IPS DF 6.9 (cell line): Measurements from ENCODE around the gene MAGEB3.
"Not testable (repeated sequence)": the region's sequence is repeated elsewhere in the genome, so short reads cannot be mapped to it uniquely, and the experiment has no call there.

Experiments
- DNase-seq: peaks from one replicate; pipeline ENCODE4 v3.0.0-alpha.2; 2013; ENCODE audit warnings: low read depth, low spot score
- H3K27ac ChIP-seq: one replicate; pipeline ENCODE4 v1.5.1; 2013; ENCODE audit warnings: low read length, control low read depth
- H3K27me3 ChIP-seq: 2 replicates; pipeline ENCODE4 v1.6.1; 2013; ENCODE audit warnings: mild to moderate bottlenecking, low read length; ENCODE audit not compliant: control insufficient read depth, insufficient read depth
- H3K36me3 ChIP-seq: 2 replicates; pipeline ENCODE4 v1.6.1; 2013; ENCODE audit warnings: low read length; ENCODE audit not compliant: control insufficient read depth, insufficient read depth
- H3K4me1 ChIP-seq: 2 replicates; pipeline ENCODE4 v1.6.1; 2013; ENCODE audit warnings: low read length; ENCODE audit not compliant: control insufficient read depth, insufficient read depth
- H3K4me3 ChIP-seq: 2 replicates; pipeline ENCODE4 v1.5.1; 2013; ENCODE audit warnings: mild to moderate bottlenecking, low read length
- H3K9me3 ChIP-seq: 2 replicates; pipeline ENCODE4 v1.6.1; 2013; ENCODE audit warnings: low read length, inconsistent platforms; ENCODE audit not compliant: control insufficient read depth, insufficient read depth
- WGBS: extraction: QIAGEN DNeasy Blood & Tissue Kit; methylation state at CpG from one replicate; pipeline ENCODE4 v1.1.7; 2013; ENCODE audit warnings: mixed read lengths, missing lambda C conversion rate; ENCODE audit not compliant: insufficient read length, insufficient coverage; 5-methylcytosine and 5-hydroxymethylcytosine counted together

Gene MAGEB3, protein sequence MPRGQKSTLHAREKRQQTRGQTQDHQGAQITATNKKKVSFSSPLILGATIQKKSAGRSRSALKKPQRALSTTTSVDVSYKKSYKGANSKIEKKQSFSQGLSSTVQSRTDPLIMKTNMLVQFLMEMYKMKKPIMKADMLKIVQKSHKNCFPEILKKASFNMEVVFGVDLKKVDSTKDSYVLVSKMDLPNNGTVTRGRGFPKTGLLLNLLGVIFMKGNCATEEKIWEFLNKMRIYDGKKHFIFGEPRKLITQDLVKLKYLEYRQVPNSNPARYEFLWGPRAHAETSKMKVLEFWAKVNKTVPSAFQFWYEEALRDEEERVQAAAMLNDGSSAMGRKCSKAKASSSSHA

DNA sequence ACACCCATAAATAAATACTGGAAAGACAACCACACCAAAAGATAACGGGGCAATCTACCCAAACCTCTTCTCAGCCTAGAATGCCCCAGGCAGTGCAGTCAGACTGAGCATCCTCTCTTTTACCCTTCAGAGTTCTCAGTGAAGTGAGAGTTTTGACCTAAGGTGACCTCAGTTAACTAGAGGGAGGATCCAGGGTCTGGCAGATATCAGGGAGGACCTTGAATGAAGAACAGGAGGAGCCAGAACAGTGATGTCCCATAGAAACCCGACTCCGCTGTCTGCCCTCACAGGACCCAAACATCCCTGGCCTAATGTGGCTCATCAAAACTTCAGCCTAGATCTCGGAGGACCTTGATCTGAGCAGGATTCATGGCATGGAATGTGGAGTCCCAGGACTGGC lies at the start of gene MAGEB3:
MAGEB3 (plus strand) TSS at position 263 of the 400 bp plus-strand sequence. CDS start 5,268 bp downstream, outside the sequence.
- Histone ChIP-seq H3K36me3 (no peaks in the 10 kb centered on the region), H3K4me3 (no peak within 1 kb of the TSS), H3K27ac (no peak within 1 kb of the TSS), H3K9me3 (no peaks in the 10 kb centered on the region), H3K4me1 (no peaks in the 10 kb centered on the region), H3K27me3 (no peaks in the 10 kb centered on the region)
- no CpG with 5 or more reads among the region's 4 CpGs for WGBS
- DNase-seq, result no peak

DNA sequence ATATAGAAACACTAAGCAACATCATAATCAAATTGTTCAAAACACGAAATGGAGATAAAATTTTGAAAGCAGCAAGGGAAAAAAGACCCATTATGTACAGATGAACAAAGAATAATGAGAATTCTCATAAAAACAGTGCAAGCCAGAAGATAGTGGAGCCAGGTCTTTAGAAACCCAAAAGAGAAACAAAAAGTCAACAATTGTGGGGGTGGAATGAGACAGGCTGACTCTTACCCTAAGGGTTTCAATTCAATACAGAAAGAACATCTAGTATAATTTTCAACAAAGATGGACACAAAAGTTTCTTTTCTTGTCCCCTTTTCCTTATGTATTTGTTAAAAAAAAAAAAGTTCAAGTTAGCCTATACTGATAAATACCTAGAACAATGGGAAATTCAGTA lies 49.1 kb upstream of the MAGEB3 start:
- Histone ChIP-seq H3K36me3 (no peaks in the 10 kb centered on the region), H3K4me1 (no peaks in the 10 kb centered on the region), H3K4me3 (no peak overlapping the region), H3K27ac (no peak overlapping the region), H3K9me3 (no peaks in the 10 kb centered on the region), H3K27me3 (no peaks in the 10 kb centered on the region)
- no peak for DNase-seq
- no CpG with 5 or more reads among the region's 1 CpG for WGBS

DNA sequence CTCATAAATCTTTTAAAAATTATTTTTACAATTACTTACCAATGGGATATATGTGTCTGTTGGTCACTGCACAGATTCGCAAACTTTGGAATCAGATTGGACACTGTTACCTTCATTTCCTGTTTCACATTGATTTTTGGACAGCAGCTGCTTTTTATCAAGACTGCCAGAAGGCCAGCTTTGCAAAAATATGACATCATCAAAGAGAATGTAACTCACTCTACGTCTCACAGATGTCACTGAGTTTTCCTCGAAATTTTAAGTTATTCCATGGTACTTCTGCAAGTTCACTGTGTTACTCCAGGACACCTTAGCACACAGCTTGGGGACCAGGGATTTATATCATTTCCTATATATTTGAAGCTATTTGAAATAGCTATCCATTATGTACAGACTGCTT lies 46.9 kb upstream of the MAGEB3 start:
- Histone ChIP-seq H3K27ac (no peak overlapping the region), H3K4me1 (no peaks in the 10 kb centered on the region), H3K27me3 (no peaks in the 10 kb centered on the region), H3K9me3 (no peaks in the 10 kb centered on the region), H3K4me3 (no peak overlapping the region), H3K36me3 (no peaks in the 10 kb centered on the region)
- no CpG with 5 or more reads among the region's 3 CpGs for WGBS
- DNase-seq, result no peak

DNA sequence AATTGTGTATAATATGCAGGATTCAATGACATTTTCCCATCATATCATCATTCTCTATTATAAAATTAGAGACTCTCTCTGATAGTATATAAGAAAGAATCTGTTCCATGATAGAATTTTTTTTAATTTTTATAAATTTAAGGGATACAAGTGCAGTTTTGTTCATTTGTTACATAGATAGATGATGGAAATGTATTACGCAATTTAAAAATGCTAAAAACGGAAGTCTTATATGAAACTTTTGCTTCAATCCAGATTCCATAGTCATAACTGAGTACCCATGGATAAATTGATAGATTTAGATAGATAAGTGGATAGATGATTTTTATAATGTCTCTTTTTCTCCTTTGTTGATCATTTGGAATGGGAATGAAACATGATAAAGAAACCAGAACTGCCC lies 40.0 kb upstream of the MAGEB3 start:
- no peaks in the 10 kb centered on the region for H3K27me3 ChIP-seq
- H3K9me3 ChIP-seq, result no peaks in the 10 kb centered on the region
- H3K36me3 ChIP-seq, result no peaks in the 10 kb centered on the region
- no peak overlapping the region for H3K27ac ChIP-seq
- H3K4me3 ChIP-seq, result no peak overlapping the region
- no CpG with 5 or more reads among the region's 2 CpGs for WGBS
- no peaks in the 10 kb centered on the region for H3K4me1 ChIP-seq
- DNase-seq, result no peak

DNA sequence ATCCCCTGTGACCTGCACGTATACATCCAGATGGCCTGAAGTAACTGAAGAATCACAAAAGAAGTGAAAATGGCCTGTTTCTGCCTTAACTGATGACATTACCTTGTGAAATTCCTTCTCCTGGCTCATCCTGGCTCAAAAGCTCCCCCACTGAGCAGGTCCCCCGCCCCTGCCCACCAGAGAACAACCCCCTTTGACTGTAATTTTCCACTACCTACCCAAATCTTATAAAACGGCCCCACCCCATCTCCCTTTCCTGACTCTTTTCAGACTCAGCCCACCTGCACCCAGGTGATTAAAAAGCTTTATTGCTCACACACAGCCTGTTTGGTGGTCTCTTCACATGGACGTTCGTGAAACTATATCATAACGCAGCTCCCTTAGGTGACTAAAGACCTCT lies 36.5 kb upstream of the MAGEB3 start:
- not testable (repeated sequence) for H3K36me3 ChIP-seq, H3K27ac ChIP-seq, H3K27me3 ChIP-seq, H3K4me1 ChIP-seq, DNase-seq, H3K4me3 ChIP-seq, H3K9me3 ChIP-seq
- no CpG with 5 or more reads among the region's 6 CpGs for WGBS

DNA sequence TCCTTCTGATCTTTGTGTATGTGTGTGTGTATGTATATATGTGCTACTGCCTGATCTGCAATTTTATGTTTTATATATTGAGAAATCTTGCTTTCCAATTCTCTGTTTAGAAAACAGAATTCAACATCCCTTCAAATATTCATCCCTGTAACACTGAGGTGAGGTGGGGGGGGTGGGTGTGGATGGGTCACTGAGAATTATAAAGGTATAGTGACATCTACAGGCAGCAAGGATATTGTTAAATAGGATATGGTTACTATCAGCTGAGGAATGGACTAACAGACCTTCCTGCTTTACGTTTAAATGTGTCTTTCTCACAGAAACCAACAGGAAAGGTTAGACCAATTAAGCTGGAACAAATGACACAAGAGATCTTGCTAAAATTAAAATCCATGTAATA lies 34.1 kb upstream of the MAGEB3 start:
- H3K9me3 ChIP-seq, result no peaks in the 10 kb centered on the region
- H3K27ac ChIP-seq, result no peak overlapping the region
- no peak overlapping the region for H3K4me3 ChIP-seq
- no CpG with 5 or more reads among the region's 1 CpG for WGBS
- no peaks in the 10 kb centered on the region for H3K36me3 ChIP-seq
- H3K27me3 ChIP-seq, result no peaks in the 10 kb centered on the region
- DNase-seq, result no peak
- H3K4me1 ChIP-seq, result no peaks in the 10 kb centered on the region

DNA sequence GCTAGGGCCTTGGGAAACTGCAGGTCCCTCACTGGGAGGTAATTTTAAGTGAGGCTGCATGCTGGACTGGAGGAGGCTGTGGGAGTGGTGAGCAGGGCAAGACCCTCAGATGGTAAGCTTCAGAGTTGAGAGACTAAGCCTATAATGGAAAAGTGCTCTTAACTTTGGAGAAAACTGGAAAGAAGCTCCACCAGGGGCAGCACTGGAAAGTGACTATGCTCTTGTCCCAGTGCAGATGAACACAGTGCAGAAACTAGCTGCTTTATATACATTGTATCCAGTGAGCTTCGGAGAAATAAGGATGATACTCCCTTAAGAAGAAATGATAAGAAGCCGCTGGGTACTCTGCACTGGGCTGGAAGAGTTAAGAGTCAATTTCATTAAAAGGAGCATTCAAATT lies 18.3 kb upstream of the MAGEB3 start:
- WGBS, result no CpG with 5 or more reads among the region's 2 CpGs
- no peaks in the 10 kb centered on the region for H3K4me1 ChIP-seq

DNA sequence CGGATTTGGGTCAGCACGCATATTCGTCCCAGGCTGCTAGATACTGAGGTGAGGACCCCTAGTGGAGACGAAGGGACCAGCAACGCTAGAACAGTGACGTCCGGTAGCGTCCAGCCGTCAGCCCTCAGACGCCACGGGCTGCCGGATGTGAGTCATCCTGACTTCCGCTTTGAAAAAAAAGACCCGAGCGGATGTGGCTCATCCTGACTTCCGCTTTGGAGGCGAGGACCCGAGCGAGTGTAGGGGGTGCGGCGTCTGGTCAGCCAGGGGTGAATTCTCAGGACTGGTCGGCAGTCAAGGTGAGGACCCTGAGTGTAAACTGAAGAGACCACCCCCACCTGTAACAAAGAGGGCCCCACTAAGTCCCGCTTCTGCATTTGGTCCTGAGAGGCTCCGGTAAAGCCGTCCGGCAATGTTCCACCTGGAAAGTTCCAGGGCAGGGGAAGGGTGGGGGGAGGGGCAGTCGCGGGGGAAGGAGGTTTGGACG lies 15.1 kb upstream of the MAGEB3 start, which contains the start of gene MAGEB2:
MAGEB2 (plus strand) TSS at position 207 of the 487 bp plus-strand sequence. CDS start 3,018 bp downstream, outside the sequence.
- no CpG with 5 or more reads among the region's 29 CpGs for WGBS
- H3K27me3 ChIP-seq, result no peaks in the 10 kb centered on the region
- DNase-seq, result no peak
- no peak within 1 kb of the TSS for H3K4me3 ChIP-seq
- no peaks in the 10 kb centered on the region for H3K36me3 ChIP-seq
- H3K27ac ChIP-seq, result no peak within 1 kb of the TSS
- peaks cover 2% of the 10 kb centered on the region; the same call in 1 of the 2 replicates for H3K4me1 ChIP-seq
- H3K9me3 ChIP-seq, result no peaks in the 10 kb centered on the region

More for the DNA sequence above, 18.3 kb upstream of the MAGEB3 start:
- no peak overlapping the region for H3K27ac ChIP-seq
- H3K36me3 ChIP-seq, result no peaks in the 10 kb centered on the region
- DNase-seq, result no peak
- H3K4me3 ChIP-seq, result no peak overlapping the region
- H3K9me3 ChIP-seq, result no peaks in the 10 kb centered on the region
- H3K27me3 ChIP-seq, result no peaks in the 10 kb centered on the region

DNA sequence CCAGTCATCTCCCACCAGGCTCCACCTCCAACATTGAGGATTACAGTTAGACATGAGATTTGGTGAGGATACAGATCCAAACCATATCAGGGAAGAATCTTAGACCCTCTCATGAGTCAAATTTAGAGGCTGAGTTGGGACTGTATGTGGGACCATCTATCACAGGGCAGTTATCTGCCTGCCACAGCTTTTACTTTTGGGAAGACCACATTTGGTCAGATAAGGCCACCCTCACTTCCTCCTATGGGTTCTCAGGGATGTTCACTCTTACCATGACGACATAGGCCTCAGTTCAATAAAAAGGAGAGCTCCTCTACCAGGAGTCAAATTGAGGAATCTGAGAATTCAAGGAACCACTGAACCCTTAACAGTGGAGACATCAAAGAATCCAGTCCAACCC lies 13.0 kb upstream of the MAGEB3 start:
- H3K4me3 ChIP-seq, result no peak overlapping the region
- no peak for DNase-seq
- H3K27ac ChIP-seq, result no peak overlapping the region
- H3K9me3 ChIP-seq, result no peaks in the 10 kb centered on the region
- H3K27me3 ChIP-seq, result no peaks in the 10 kb centered on the region
- no CpG with 5 or more reads among the region's 1 CpG for WGBS
- no peaks in the 10 kb centered on the region for H3K36me3 ChIP-seq
- peaks cover 2% of the 10 kb centered on the region; the same call in 1 of the 2 replicates for H3K4me1 ChIP-seq

DNA sequence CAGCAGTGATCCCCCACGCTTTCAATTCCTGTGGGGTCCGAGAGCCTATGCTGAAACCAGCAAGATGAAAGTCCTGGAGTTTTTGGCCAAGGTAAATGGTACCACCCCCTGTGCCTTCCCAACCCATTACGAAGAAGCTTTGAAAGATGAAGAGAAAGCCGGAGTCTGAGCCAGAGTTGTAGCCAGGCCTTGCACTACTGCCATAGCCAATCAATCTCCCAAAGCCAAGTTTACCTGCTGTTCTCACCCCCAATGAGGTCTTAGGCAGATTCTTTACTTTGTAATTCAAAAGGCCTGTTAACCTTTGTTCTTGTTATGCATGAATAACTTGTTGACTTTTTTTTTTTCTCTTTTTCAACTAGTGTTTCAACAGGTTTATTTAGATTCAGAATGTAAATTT lies 11.1 kb upstream of the MAGEB3 start:
- DNase-seq, result peak; percentile 27
- no CpG with 5 or more reads among the region's 4 CpGs for WGBS
- H3K4me3 ChIP-seq, result no peak overlapping the region
- no peaks in the 10 kb centered on the region for H3K36me3 ChIP-seq
- no peak overlapping the region for H3K27ac ChIP-seq
- H3K27me3 ChIP-seq, result no peaks in the 10 kb centered on the region
- H3K4me1 ChIP-seq, result peaks cover 2% of the 10 kb centered on the region; the same call in 1 of the 2 replicates
- H3K9me3 ChIP-seq, result no peaks in the 10 kb centered on the region

DNA sequence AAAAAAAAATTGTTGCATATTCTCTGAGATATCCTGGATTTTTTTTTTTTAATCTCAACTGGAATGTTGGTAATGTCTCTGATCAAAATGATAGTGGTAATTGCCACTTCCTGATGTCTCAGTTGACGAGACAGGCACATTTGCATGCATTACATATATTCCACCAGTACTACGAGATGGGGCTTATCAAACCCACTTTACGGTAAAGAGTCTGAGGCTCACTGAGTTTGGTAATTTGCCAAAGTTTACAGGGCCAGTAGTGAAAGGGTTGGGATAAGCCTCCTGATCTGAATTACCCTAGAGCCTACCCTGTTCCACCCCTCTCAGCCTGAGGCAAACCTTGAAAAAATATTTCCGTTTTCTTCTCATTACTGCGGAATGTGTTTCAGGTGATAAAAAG lies 9.8 kb upstream of the MAGEB3 start:
- Histone ChIP-seq H3K4me3 (no peak overlapping the region), H3K36me3 (no peaks in the 10 kb centered on the region), H3K27me3 (no peaks in the 10 kb centered on the region), H3K9me3 (no peaks in the 10 kb centered on the region), H3K27ac (no peak overlapping the region), H3K4me1 (peaks cover 2% of the 10 kb centered on the region; the same call in 1 of the 2 replicates)
- DNase-seq, result no peak
- no CpG with 5 or more reads among the region's 5 CpGs for WGBS
